Measurements from ENCODE around the gene PSTPIP2. TPM values are rescaled to one million over a fixed set of nuclear protein-coding genes. Genes with fewer than 3 reads are reported as not detected.

The PSTPIP2 gene
- total and polyA plus RNA-seq, 2 experiments from 2014 or later, result 3.8 to 6.4 TPM

GRCh38 chr18:46013484-46014189 is 58.4 kb downstream of the PSTPIP2 start:
- 69 to 74% methylated on average over 5 of the region's 5 CpGs for WGBS, 2 experiments (ENCODE audit: low coverage in 1 of 2, low lambda C conversion rate in 2 of 2, missing lambda C conversion rate in 2 of 2)
- Histone ChIP-seq H2AFZ (no peak overlapping the region), H3K27ac (no peak overlapping the region), H3K9me3 (ENCODE audit: low read depth) (no peaks in the 10 kb centered on the region), H3K9ac (no peak overlapping the region), H4K20me1 (ENCODE audit: insufficient read depth) (no peaks in the 10 kb centered on the region), H3K4me2 (ENCODE audit: unreplicated experiment) (no peak overlapping the region), H3F3A (ENCODE audit: insufficient read depth) (no peaks in the 10 kb centered on the region), H3K4me3 (no peak overlapping the region), H3K9me2 (ENCODE audit: insufficient read depth) (no peaks in the 10 kb centered on the region), H3K79me2 (ENCODE audit: insufficient read depth) (no peaks in the 10 kb centered on the region), H3K36me3 (ENCODE audit: low read depth) (no peaks in the 10 kb centered on the region), H3K4me1 (ENCODE audit: insufficient read depth) (no peaks in the 10 kb centered on the region), H3K27me3 (replicated peaks; ENCODE audit: insufficient read depth) (no peaks in the 10 kb centered on the region)
- peak; percentile 32 for DNase-seq
- TF ChIP-seq EZH2 (IDR thresholded peaks at IDR 0.05; ENCODE audit: insufficient read depth, poor library complexity, severe bottlenecking) (no peak), EZH2phosphoT487 (IDR thresholded peaks at IDR 0.05; ENCODE audit: insufficient read depth, low read depth) (no peak)
- in situ Hi-C loops (cut with MboI), result no loop called here

- Histone ChIP-seq H3K9ac (no peak overlapping the region), H4K20me1 (ENCODE audit: insufficient read depth) (no peaks in the 10 kb centered on the region), H3K4me3 (no peak overlapping the region), H3K79me2 (ENCODE audit: insufficient read depth) (no peaks in the 10 kb centered on the region), H3F3A (ENCODE audit: insufficient read depth) (no peaks in the 10 kb centered on the region), H3K4me1 (ENCODE audit: insufficient read depth) (no peaks in the 10 kb centered on the region), H3K9me2 (ENCODE audit: insufficient read depth) (no peaks in the 10 kb centered on the region), H3K9me3 (ENCODE audit: low read depth) (no peaks in the 10 kb centered on the region), H2AFZ (no peak overlapping the region), H3K27ac (no peak overlapping the region), H3K27me3 (replicated peaks; ENCODE audit: insufficient read depth) (no peaks in the 10 kb centered on the region), H3K36me3 (ENCODE audit: low read depth) (no peaks in the 10 kb centered on the region), H3K4me2 (ENCODE audit: unreplicated experiment) (no peak overlapping the region)
- no peak for DNase-seq
- in situ Hi-C loops (cut with MboI), result no loop called here
- TF ChIP-seq EZH2phosphoT487 (IDR thresholded peaks at IDR 0.05; ENCODE audit: insufficient read depth, low read depth) (no peak), EZH2 (IDR thresholded peaks at IDR 0.05; ENCODE audit: insufficient read depth, poor library complexity, severe bottlenecking) (no peak)
- WGBS, 2 experiments (ENCODE audit: low coverage in 1 of 2, low lambda C conversion rate in 2 of 2, missing lambda C conversion rate in 2 of 2), result 93 to 97% methylated on average over 4 of the region's 4 CpGs
Observed at GRCh38 chr18:46010676-46011075, 61.4 kb downstream of the PSTPIP2 start.

- TF ChIP-seq EZH2 (IDR thresholded peaks at IDR 0.05; ENCODE audit: insufficient read depth, poor library complexity, severe bottlenecking) (no peak), EZH2phosphoT487 (IDR thresholded peaks at IDR 0.05; ENCODE audit: insufficient read depth, low read depth) (no peak)
- no peaks in the 10 kb centered on the region for H3K4me1 ChIP-seq (ENCODE audit: insufficient read depth)
- H3K4me3 ChIP-seq, result no peak overlapping the region
- H3K9me3 ChIP-seq (ENCODE audit: low read depth), result no peaks in the 10 kb centered on the region
- H3K27me3 ChIP-seq (replicated peaks; ENCODE audit: insufficient read depth), result no peaks in the 10 kb centered on the region
- H3K4me2 ChIP-seq (ENCODE audit: unreplicated experiment), result no peak overlapping the region
- no peak for DNase-seq
- H3F3A ChIP-seq (ENCODE audit: insufficient read depth), result no peaks in the 10 kb centered on the region
- H3K9me2 ChIP-seq (ENCODE audit: insufficient read depth), result no peaks in the 10 kb centered on the region
- H2AFZ ChIP-seq, result no peak overlapping the region
- H3K79me2 ChIP-seq (ENCODE audit: insufficient read depth), result no peaks in the 10 kb centered on the region
- in situ Hi-C loops (cut with MboI), result no loop called here
- H4K20me1 ChIP-seq (ENCODE audit: insufficient read depth), result no peaks in the 10 kb centered on the region
- H3K27ac ChIP-seq, result no peak overlapping the region
- H3K36me3 ChIP-seq (ENCODE audit: low read depth), result no peaks in the 10 kb centered on the region; the same call in 1 of the 2 replicates
- WGBS, 2 experiments (ENCODE audit: low coverage in 1 of 2, low lambda C conversion rate in 2 of 2, missing lambda C conversion rate in 2 of 2), result 94 to 97% methylated on average over 4 of the region's 4 CpGs
- no peak overlapping the region for H3K9ac ChIP-seq
Observed at GRCh38 chr18:46010050-46010449, 62.0 kb downstream of the PSTPIP2 start.

- H3K9ac ChIP-seq, result no peak overlapping the region
- H3K27ac ChIP-seq, result no peak overlapping the region
- H3K4me1 ChIP-seq (ENCODE audit: insufficient read depth), result no peaks in the 10 kb centered on the region
- no peak for DNase-seq
- H4K20me1 ChIP-seq (ENCODE audit: insufficient read depth), result no peaks in the 10 kb centered on the region
- H3K4me3 ChIP-seq, result no peak overlapping the region
- H3K36me3 ChIP-seq (ENCODE audit: low read depth), result peaks cover 3% of the 10 kb centered on the region
- no peaks in the 10 kb centered on the region for H3K9me2 ChIP-seq (ENCODE audit: insufficient read depth)
- H2AFZ ChIP-seq, result no peak overlapping the region
- H3K27me3 ChIP-seq (replicated peaks; ENCODE audit: insufficient read depth), result no peaks in the 10 kb centered on the region
- in situ Hi-C loops (cut with MboI), result no loop called here
- no peak overlapping the region for H3K4me2 ChIP-seq (ENCODE audit: unreplicated experiment)
- H3F3A ChIP-seq (ENCODE audit: insufficient read depth), result no peaks in the 10 kb centered on the region
- no peaks in the 10 kb centered on the region for H3K79me2 ChIP-seq (ENCODE audit: insufficient read depth)
- TF ChIP-seq EZH2phosphoT487 (IDR thresholded peaks at IDR 0.05; ENCODE audit: insufficient read depth, low read depth) (no peak), EZH2 (IDR thresholded peaks at IDR 0.05; ENCODE audit: insufficient read depth, poor library complexity, severe bottlenecking) (no peak)
- H3K9me3 ChIP-seq (ENCODE audit: low read depth), result no peaks in the 10 kb centered on the region
- WGBS, 2 experiments (ENCODE audit: low coverage in 1 of 2, low lambda C conversion rate in 2 of 2, missing lambda C conversion rate in 2 of 2), result 92 to 93% methylated on average over 5 of the region's 5 CpGs
Observed at GRCh38 chr18:46009125-46009840, 62.8 kb downstream of the PSTPIP2 start.
